Stimulated activated CD8-positive, alpha-beta memory T cell treated with anti-CD3 and anti-CD28 coated beads, Interleukin-15, amount 100 ng/mL, for 24 hours (primary cell): Measurements from ENCODE around the gene ORC4.
A peak's percentile ranks its signal among the peaks of the same experiment; 100 is the strongest.

Source experiments
- DNase-seq: peaks from one replicate; pipeline ENCODE4 v3.0.0-alpha.2; 2020; ENCODE audit warnings: low read depth

ORC4 gene

GRCh38 chr2:148020111-148021058 lies at the start of gene ORC4:
Gene ORC4 (minus strand): TSS chr2:148020737. CDS start chr2:147975958, 44,779 bp downstream.
- peak; percentile 86 for DNase-seq

GRCh38 chr2:148067801-148068200 lies 47.3 kb upstream of the ORC4 start:
- DNase-seq, result no peak

- no peak for DNase-seq
Observed at GRCh38 chr2:148065936-148066335, 45.4 kb upstream of the ORC4 start.

GRCh38 chr2:148063633-148064032 lies 43.1 kb upstream of the ORC4 start:
- no peak for DNase-seq

GRCh38 chr2:148058641-148059040 lies 38.1 kb upstream of the ORC4 start:
- no peak for DNase-seq

- no peak for DNase-seq
Observed at GRCh38 chr2:148052687-148053086, 32.1 kb upstream of the ORC4 start.

- DNase-seq, result no peak
Observed at GRCh38 chr2:148049284-148049683, 28.7 kb upstream of the ORC4 start.

GRCh38 chr2:148048475-148049221 lies 28.1 kb upstream of the ORC4 start:
- no peak for DNase-seq

- DNase-seq, result no peak
Observed at GRCh38 chr2:148046802-148047201, 26.3 kb upstream of the ORC4 start.

GRCh38 chr2:148044322-148044721 lies 23.8 kb upstream of the ORC4 start:
- DNase-seq, result no peak

GRCh38 chr2:148042219-148042618 lies 21.7 kb upstream of the ORC4 start:
- DNase-seq, result no peak

- no peak for DNase-seq
Observed at GRCh38 chr2:148039783-148040182, 19.2 kb upstream of the ORC4 start.

GRCh38 chr2:148032215-148032614 lies 11.7 kb upstream of the ORC4 start:
- DNase-seq, result no peak

- no peak for DNase-seq
Observed at GRCh38 chr2:148031152-148031551, 10.6 kb upstream of the ORC4 start.

- DNase-seq, result no peak
Observed at GRCh38 chr2:148028781-148029180, 8.2 kb upstream of the ORC4 start.

GRCh38 chr2:148027822-148028221 lies 7.3 kb upstream of the ORC4 start:
- no peak for DNase-seq

- no peak for DNase-seq
Observed at GRCh38 chr2:148026573-148026972, 6.0 kb upstream of the ORC4 start.

- DNase-seq, result no peak
Observed at GRCh38 chr2:148023861-148024260, 3.3 kb upstream of the ORC4 start.

GRCh38 chr2:148022882-148023281 lies 2.3 kb upstream of the ORC4 start:
- no peak for DNase-seq

GRCh38 chr2:148022351-148022750 lies 1.8 kb upstream of the ORC4 start:
- DNase-seq, result no peak

GRCh38 chr2:148021886-148022285 lies 1.3 kb upstream of the ORC4 start:
- no peak for DNase-seq

GRCh38 chr2:148021059-148021861 lies 723 bp upstream of the ORC4 start, which contains the start of gene MBD5:
Gene MBD5 (plus strand): TSS chr2:148021091.
- DNase-seq, result no peak
